PC-3 (cell line): ENCODE data around the gene MAML3.

Experiments used
- EZH2 ChIP-seq: fragments of 300-600 bp; sonication (generic); IDR thresholded peaks from one replicate; pipeline ENCODE4 v1.6.1; 2017; ENCODE audit warnings: antibody characterized with exemption, mild to moderate bottlenecking, low read length; ENCODE audit not compliant: unreplicated experiment
- TF ChIP-seq, protein P1 (sequence below): fragments of 300-600 bp; sonication (generic); conservative IDR thresholded peaks from 2 replicates; pipeline ENCODE4 v1.5.1; 2017; ENCODE audit warnings: antibody characterized with exemption, low read depth, mild to moderate bottlenecking, low read length

DNA sequence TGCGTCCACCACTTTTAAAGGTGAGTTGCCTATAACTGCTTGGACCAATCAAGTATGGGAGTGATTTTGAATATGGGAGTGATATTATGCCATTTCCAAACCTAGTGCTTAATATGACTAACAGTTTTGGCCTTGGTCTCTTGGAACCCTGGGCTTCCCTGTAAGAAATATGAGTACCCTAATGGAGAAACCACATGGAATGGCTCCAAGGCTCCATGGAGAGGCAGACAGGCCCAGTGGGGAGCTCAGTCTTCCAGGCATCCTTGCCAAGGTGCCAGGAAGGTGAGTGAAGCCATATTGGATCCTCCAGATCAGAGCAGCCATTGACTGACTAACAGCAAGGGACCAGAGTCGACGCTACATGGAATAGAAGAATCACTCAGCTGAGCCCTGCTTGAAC is 53.2 kb downstream of the MAML3 start:
- TF ChIP-seq, protein P1, sequence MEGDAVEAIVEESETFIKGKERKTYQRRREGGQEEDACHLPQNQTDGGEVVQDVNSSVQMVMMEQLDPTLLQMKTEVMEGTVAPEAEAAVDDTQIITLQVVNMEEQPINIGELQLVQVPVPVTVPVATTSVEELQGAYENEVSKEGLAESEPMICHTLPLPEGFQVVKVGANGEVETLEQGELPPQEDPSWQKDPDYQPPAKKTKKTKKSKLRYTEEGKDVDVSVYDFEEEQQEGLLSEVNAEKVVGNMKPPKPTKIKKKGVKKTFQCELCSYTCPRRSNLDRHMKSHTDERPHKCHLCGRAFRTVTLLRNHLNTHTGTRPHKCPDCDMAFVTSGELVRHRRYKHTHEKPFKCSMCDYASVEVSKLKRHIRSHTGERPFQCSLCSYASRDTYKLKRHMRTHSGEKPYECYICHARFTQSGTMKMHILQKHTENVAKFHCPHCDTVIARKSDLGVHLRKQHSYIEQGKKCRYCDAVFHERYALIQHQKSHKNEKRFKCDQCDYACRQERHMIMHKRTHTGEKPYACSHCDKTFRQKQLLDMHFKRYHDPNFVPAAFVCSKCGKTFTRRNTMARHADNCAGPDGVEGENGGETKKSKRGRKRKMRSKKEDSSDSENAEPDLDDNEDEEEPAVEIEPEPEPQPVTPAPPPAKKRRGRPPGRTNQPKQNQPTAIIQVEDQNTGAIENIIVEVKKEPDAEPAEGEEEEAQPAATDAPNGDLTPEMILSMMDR, result no peak
- TF ChIP-seq EZH2, result no peak
